GM23248 (cell line): ENCODE results near the gene HSPA12A. TPM values are rescaled to one million over a fixed set of nuclear protein-coding genes. Genes with fewer than 3 reads are reported as not detected.
A peak's percentile ranks its signal among the peaks of the same experiment; 100 is the strongest.

Experiments used
- DNase-seq: peaks from one replicate; pipeline ENCODE4 v3.0.0-alpha.2; 2015
- H2AFZ ChIP-seq: fragments of 200-600 bp; sonication (generic); 2 replicates; pipeline ENCODE4 v1.6.1; 2016; ENCODE audit warnings: antibody characterized with exemption
- H3F3A ChIP-seq: fragments of 200-600 bp; sonication (generic); 2 replicates; pipeline ENCODE4 v1.6.1; 2016; ENCODE audit warnings: mild to moderate bottlenecking, antibody characterized with exemption, mixed run types; ENCODE audit not compliant: insufficient read depth
- H3K27ac ChIP-seq: fragments of 200-600 bp; sonication (generic); 2 replicates; pipeline ENCODE4 v1.5.1; 2016; ENCODE audit warnings: mild to moderate bottlenecking
- H3K27me3 ChIP-seq: fragments of 200-600 bp; sonication (generic); replicated peaks from 2 replicates; pipeline ENCODE4 v1.6.1; 2016; ENCODE audit warnings: mild to moderate bottlenecking; ENCODE audit not compliant: insufficient read depth
- H3K36me3 ChIP-seq: fragments of 200-600 bp; sonication (generic); 2 replicates; pipeline ENCODE4 v1.6.1; 2016; ENCODE audit warnings: low read depth, mild to moderate bottlenecking
- H3K4me1 ChIP-seq: fragments of 200-600 bp; sonication (generic); 2 replicates; pipeline ENCODE4 v1.6.1; 2016; ENCODE audit warnings: mild to moderate bottlenecking; ENCODE audit not compliant: insufficient read depth
- H3K4me2 ChIP-seq: fragments of 200-600 bp; sonication (generic); one replicate; pipeline ENCODE4 v1.6.1; 2016; ENCODE audit warnings: mild to moderate bottlenecking; ENCODE audit not compliant: unreplicated experiment
- H3K4me3 ChIP-seq: fragments of 200-600 bp; sonication (generic); 2 replicates; pipeline ENCODE4 v1.5.1; 2016; ENCODE audit warnings: mild to moderate bottlenecking
- H3K79me2 ChIP-seq: fragments of 200-600 bp; sonication (generic); 2 replicates; pipeline ENCODE4 v1.6.1; 2016; ENCODE audit warnings: mild to moderate bottlenecking; ENCODE audit not compliant: insufficient read depth
- H3K9ac ChIP-seq: fragments of 200-600 bp; sonication (generic); 2 replicates; pipeline ENCODE4 v1.6.1; 2016; ENCODE audit warnings: mild to moderate bottlenecking
- H3K9me2 ChIP-seq: fragments of 200-600 bp; sonication (generic); 2 replicates; pipeline ENCODE4 v1.6.1; 2016; ENCODE audit warnings: mixed run types, mild to moderate bottlenecking, moderate library complexity; ENCODE audit not compliant: insufficient read depth
- H3K9me3 ChIP-seq: fragments of 200-600 bp; sonication (generic); one replicate; pipeline ENCODE4 v1.6.1; 2017; ENCODE audit warnings: low read depth
- H4K20me1 ChIP-seq: fragments of 200-600 bp; sonication (generic); 2 replicates; pipeline ENCODE4 v1.6.0; 2016; ENCODE audit not compliant: insufficient read depth
- EZH2 ChIP-seq: fragments of 200-600 bp; sonication (generic); IDR thresholded peaks from 2 replicates; pipeline ENCODE4 v1.6.1; 2018; ENCODE audit warnings: antibody characterized with exemption, mild to moderate bottlenecking; ENCODE audit not compliant: insufficient read depth, poor library complexity, severe bottlenecking
- EZH2phosphoT487 ChIP-seq: fragments of 200-600 bp; sonication (generic); IDR thresholded peaks from 2 replicates; pipeline ENCODE4 v1.6.1; 2018; ENCODE audit warnings: antibody characterized with exemption, moderate library complexity, mild to moderate bottlenecking, low read depth; ENCODE audit not compliant: insufficient read depth
- WGBS, 2 experiments: methylation state at CpG; one replicate each; pipeline ENCODE4 v1.1.6; 2015 to 2017; ENCODE audit warnings: low lambda C conversion rate in 2 of 2, low coverage in 1 of 2; ENCODE audit errors: missing lambda C conversion rate in 2 of 2; 5-methylcytosine and 5-hydroxymethylcytosine counted together
- in situ Hi-C: fragments of 300-500 bp; cut with MboI; formaldehyde crosslinking; loops from 2 replicates; pipeline ENCODE4 v1.15.0; 2020
- polyA plus RNA-seq: library from polyadenylated mRNA; unstranded; fragments of >200 nt; fragmentation: Nextera tagmentation; extraction: Ambion mirVana; gene quantifications from 2 replicates; pipeline ENCODE4 v1.2.1, GENCODE V29; 2016
- total RNA-seq: library from RNA; depleted of rRNA; stranded (reverse); fragments of >200 nt; shearing (Covaris generic); gene quantifications from 2 replicates; pipeline ENCODE4 v1.2.3, GENCODE V29; 2014

The HSPA12A gene
- total and polyA plus RNA-seq, 2 experiments from 2014 or later, result 4.8 to 5.6 TPM

DNA sequence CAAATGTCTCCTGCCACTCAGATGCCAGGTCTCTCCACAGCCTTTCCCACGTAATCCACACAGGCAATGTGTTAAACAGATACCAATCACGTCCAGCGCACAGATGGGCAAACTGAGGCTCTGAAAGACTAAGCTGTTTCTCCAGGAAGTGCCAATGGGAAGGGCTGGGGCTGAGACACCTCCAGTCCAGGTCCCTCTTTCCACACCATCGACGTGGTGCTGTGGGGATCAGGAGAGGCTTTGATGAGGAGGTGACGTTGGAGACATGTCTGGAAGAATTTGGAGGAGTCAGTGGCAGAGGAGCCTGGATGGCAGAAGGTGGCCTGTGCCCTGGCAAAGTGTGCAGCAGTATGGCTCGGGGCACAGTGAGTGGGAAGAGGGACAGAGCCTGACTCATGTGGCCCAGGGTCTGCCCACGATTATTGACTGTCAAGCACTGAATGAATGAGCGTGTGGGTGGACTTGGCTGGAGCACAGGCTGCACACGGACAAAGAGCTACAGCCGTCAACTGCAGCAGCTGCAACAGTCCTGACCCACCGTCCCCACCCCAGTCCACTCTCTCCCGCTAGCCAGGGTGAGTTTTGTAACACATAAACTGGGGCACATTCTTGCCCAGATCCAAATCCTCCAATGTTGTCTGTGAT is 40.8 kb upstream of the HSPA12A start:
- no peaks in the 10 kb centered on the region for H4K20me1 ChIP-seq
- H3K9me3 ChIP-seq, result no peaks in the 10 kb centered on the region
- no peaks in the 10 kb centered on the region for H3K27me3 ChIP-seq
- in situ Hi-C loops, result loop anchor here (5.0 kb wide), 1 partner anchor 96 kb away; no protein-coding TSS in a partner anchor
- peak; percentile 73 for DNase-seq
- TF ChIP-seq EZH2phosphoT487, result no peak
- no peak for TF ChIP-seq EZH2
- no peaks in the 10 kb centered on the region for H3K36me3 ChIP-seq
- no peaks in the 10 kb centered on the region for H3K9me2 ChIP-seq
- no peak overlapping the region for H2AFZ ChIP-seq
- H3K4me2 ChIP-seq, result no peak overlapping the region
- no peaks in the 10 kb centered on the region for H3K79me2 ChIP-seq
- H3K27ac ChIP-seq, result no peak overlapping the region
- no peak overlapping the region for H3K4me3 ChIP-seq
- H3F3A ChIP-seq, result no peaks in the 10 kb centered on the region
- H3K9ac ChIP-seq, result no peak overlapping the region
- WGBS, 2 experiments, result 36 to 44% methylated on average over 12 to 13 of the region's 13 CpGs
- H3K4me1 ChIP-seq, result peaks cover 6% of the 10 kb centered on the region; the same call in 1 of the 2 replicates

DNA sequence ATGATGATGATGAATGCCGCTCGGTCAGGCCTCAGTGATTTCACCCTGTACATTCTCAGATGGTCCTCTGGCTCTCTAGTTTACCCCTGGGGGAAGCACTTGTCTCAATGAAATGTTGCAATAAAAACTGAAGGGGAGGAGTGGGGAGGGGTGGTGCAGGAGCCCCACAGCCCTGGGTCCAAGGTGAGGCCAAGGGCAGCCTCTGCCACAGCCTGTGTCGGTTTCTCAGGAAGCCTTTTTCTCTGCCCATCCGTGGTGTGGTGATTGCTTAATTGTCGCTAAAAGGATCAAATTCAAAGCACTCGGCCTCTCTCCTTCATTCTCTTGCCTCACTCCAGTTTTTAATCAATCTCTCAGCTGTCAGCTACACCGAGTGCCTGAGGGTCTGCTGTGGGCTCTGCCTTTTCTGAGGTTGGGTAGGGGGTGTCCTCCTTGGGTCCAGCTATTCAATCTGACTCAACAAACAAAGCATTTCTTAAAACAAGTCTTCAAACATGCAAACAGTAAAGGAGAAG is 39.1 kb upstream of the HSPA12A start:
- in situ Hi-C loops, result loop anchor here (5.0 kb wide), 1 partner anchor 94 kb away; no protein-coding TSS in a partner anchor
- Histone ChIP-seq H2AFZ (no peak overlapping the region), H3K4me2 (no peak overlapping the region), H4K20me1 (no peaks in the 10 kb centered on the region), H3K36me3 (no peaks in the 10 kb centered on the region), H3K79me2 (no peaks in the 10 kb centered on the region), H3K4me1 (peaks cover 6% of the 10 kb centered on the region; the same call in 1 of the 2 replicates), H3K9ac (no peak overlapping the region), H3F3A (no peaks in the 10 kb centered on the region), H3K9me2 (no peaks in the 10 kb centered on the region), H3K27me3 (no peaks in the 10 kb centered on the region), H3K27ac (no peak overlapping the region), H3K9me3 (no peaks in the 10 kb centered on the region), H3K4me3 (no peak overlapping the region)
- WGBS, 2 experiments, result 86 to 95% methylated on average over 7 of the region's 7 CpGs
- no peak for TF ChIP-seq EZH2phosphoT487
- TF ChIP-seq EZH2, result no peak
- DNase-seq, result no peak

DNA sequence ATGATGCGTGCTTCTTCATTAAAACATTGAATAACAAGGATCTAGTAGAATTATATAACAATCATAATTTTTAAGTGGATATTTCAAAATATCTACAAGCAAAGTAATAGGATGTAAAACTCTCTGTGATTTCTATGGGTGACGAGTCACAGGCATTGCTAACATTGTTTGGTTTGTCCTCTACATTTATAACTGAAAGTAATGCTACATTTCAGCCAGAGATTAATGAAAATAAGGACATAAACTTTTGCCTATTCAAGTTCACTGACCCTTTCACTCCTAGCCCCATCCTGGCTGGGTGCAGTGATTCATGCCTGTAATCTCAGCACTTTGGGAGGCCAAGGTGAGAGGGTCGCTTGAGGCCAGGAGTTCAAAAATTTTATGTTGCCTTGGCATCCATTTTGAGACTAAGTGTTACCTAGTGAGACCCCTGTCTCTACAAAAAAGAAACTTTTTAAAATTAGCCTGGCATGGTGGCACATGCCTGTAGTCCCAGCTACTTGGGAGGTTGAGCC is 38.4 kb upstream of the HSPA12A start:
- Histone ChIP-seq H3K27ac (no peak overlapping the region), H3K9me2 (no peaks in the 10 kb centered on the region), H2AFZ (no peak overlapping the region), H4K20me1 (no peaks in the 10 kb centered on the region), H3K36me3 (no peaks in the 10 kb centered on the region), H3K4me3 (no peak overlapping the region), H3K4me1 (peaks cover 6% of the 10 kb centered on the region; the same call in 1 of the 2 replicates), H3K27me3 (no peaks in the 10 kb centered on the region), H3K79me2 (no peaks in the 10 kb centered on the region), H3K9ac (no peak overlapping the region), H3F3A (no peaks in the 10 kb centered on the region), H3K4me2 (no peak overlapping the region), H3K9me3 (no peaks in the 10 kb centered on the region)
- DNase-seq, result peak; percentile 39
- 78 to 79% methylated on average over 3 of the region's 3 CpGs for WGBS, 2 experiments
- in situ Hi-C loops, result loop anchor here (5.0 kb wide), 1 partner anchor 93 kb away; no protein-coding TSS in a partner anchor
- TF ChIP-seq EZH2 (no peak), EZH2phosphoT487 (no peak)

DNA sequence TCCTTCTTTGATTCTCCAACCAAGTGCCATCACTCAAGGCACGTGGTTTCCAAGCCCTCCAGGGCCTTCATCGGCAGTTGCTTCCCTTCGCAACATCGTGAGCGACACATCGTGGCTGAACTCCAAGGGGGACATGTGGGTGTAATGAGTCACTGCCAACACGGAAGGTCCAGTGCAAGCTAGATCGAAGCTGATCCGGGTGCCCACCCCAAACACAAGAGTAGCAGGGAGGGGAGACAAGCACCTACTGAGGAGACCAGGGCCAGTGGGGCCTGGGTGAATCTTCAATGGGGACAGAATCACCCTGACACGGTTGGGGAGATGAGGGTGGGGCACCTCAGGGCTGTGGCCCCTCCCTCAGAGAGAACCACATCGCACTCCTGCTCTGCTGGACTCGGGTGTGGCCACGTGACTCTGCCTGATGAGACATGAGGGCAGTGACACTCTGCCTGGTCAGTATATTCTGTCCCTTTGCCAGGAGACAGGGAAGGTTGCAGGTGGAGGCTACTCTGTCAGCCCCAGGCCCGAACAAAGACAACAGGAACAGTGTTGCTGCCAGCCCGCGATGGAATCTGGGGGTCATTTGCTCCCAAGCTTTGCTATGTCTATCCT is 36.8 kb upstream of the HSPA12A start:
- Histone ChIP-seq H3K4me3 (no peak overlapping the region), H3K27ac (no peak overlapping the region), H3K27me3 (no peaks in the 10 kb centered on the region), H3K9ac (no peak overlapping the region), H3K9me2 (no peaks in the 10 kb centered on the region), H2AFZ (no peak overlapping the region), H3K9me3 (no peaks in the 10 kb centered on the region), H3K4me2 (no peak overlapping the region), H4K20me1 (no peaks in the 10 kb centered on the region), H3K36me3 (no peaks in the 10 kb centered on the region), H3K4me1 (peaks cover 6% of the 10 kb centered on the region; the same call in 1 of the 2 replicates), H3K79me2 (no peaks in the 10 kb centered on the region), H3F3A (no peaks in the 10 kb centered on the region)
- WGBS, 2 experiments, result 70% methylated on average over 16 of the region's 16 CpGs
- in situ Hi-C loops, result no loop called here
- no peak for TF ChIP-seq EZH2phosphoT487
- TF ChIP-seq EZH2, result no peak
- peak; percentile 49 for DNase-seq
